Coronary artery (tissue), 2 donors: ENCODE results near the gene AP1G2.

Source experiments
- DNase-seq: peaks from one replicate; pipeline ENCODE4 v3.0.0-alpha.2; 2017; ENCODE audit warnings: low spot score
- H3K27ac ChIP-seq, 2 donors: fragments of 200-600 bp; sonication (generic); one replicate each; pipeline ENCODE4 v1.5.1; 2016 to 2019
- H3K4me3 ChIP-seq: fragments of 200-600 bp; sonication (generic); 2 replicates; pipeline ENCODE4 v1.5.1; 2016; ENCODE audit warnings: mild to moderate bottlenecking, moderate library complexity
- TF ChIP-seq, protein P1 (sequence below): fragments of 200-600 bp; sonication (generic); IDR thresholded peaks from one replicate; pipeline ENCODE4 v1.5.1; 2019; ENCODE audit warnings: antibody characterized with exemption

The AP1G2 gene

GRCh38 chr14:23546450-23547035 lies 21.0 kb downstream of the AP1G2 start:
- DNase-seq = no peak
- H3K27ac ChIP-seq = no peak overlapping the region
- no peak overlapping the region for H3K4me3 ChIP-seq
- TF ChIP-seq, protein P1, sequence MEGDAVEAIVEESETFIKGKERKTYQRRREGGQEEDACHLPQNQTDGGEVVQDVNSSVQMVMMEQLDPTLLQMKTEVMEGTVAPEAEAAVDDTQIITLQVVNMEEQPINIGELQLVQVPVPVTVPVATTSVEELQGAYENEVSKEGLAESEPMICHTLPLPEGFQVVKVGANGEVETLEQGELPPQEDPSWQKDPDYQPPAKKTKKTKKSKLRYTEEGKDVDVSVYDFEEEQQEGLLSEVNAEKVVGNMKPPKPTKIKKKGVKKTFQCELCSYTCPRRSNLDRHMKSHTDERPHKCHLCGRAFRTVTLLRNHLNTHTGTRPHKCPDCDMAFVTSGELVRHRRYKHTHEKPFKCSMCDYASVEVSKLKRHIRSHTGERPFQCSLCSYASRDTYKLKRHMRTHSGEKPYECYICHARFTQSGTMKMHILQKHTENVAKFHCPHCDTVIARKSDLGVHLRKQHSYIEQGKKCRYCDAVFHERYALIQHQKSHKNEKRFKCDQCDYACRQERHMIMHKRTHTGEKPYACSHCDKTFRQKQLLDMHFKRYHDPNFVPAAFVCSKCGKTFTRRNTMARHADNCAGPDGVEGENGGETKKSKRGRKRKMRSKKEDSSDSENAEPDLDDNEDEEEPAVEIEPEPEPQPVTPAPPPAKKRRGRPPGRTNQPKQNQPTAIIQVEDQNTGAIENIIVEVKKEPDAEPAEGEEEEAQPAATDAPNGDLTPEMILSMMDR = no peak

DNA sequence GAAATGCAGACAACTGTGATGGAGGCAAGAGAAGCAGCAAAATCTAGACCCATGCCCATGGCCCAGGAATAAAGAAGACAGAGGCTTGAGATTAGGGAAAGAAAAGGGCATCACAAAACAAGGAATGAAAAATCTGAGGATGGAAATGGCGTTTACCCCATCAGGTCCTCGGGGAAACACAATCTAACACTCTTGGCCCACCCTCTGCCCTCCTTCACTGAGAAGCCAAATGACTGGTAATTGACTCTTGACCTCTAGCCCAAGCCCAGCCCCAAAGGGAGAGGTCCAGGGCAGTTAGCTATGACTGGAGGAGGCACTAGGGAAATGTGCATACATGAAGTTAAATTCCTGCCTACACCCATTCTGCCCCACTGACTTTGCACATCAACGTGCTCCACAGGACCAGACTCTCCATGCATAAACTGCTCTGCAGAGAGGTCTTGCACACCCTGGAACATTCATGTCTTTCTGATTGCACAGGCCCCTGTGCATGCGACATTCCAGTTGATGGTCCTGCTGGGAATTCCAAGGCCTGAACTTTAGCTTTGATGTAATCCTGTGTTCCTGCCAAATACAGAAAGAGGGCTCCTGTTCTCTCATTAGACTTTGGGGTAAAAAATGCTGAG lies 21.7 kb downstream of the AP1G2 start:
- DNase-seq = no peak
- TF ChIP-seq, protein P1 = no peak
- Histone ChIP-seq H3K4me3 (no peak overlapping the region), H3K27ac (peak overlapping the region in 1 of 2 donors; percentile 48)

DNA sequence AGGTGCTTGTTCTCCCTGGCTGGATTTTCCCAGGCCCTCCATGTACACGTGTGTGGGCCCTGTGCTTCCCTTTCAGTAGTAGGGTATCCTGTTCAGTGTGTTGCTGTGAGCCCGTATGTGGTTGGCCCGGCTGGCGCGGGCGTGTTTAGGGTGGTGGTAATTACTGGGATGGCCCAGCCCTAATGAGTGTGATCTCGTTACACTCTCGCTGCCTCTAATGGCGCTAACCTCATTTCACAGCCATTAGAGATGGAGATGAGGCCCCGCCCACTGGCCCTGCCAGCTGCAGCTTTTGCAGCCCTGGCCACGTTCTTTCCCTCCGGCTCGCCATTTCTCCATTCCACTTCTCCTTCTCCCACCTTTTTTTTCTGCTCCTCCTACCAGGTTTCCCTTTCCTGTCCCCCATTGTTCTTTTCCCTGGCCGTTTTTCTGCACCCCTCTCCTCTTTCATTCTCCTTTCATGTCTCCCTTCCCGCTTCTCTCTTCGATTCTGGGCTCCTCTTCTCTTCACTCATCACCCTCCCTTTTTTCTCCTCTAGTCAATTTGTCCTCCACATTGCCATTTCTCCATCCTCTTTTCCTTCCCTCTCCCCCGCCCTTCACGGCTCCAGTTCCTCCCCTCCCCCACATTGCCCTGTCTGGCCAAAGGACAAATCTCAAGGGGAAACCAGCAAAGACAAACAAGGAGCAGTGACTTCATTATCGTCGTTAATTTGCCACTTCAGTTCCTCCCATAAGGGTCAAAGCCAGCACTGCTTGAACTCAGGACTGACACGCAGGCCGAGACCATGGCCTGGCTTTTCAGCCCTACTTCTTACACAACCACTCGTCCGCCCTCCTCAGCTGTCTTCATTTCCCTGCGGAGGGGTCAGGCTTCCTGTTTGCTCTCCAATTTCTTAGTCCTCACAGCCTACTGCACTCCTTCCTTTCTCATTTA lies 22.8 kb downstream of the AP1G2 start:
- peak overlapping the region in 1 of 2 donors; percentile 5 for H3K27ac ChIP-seq
- no peak overlapping the region for H3K4me3 ChIP-seq
- DNase-seq = no peak
- TF ChIP-seq, protein P1 = no peak

GRCh38 chr14:23543403-23543802 lies 24.2 kb downstream of the AP1G2 start:
- H3K4me3 ChIP-seq = no peak overlapping the region
- no peak for DNase-seq
- H3K27ac ChIP-seq = no peak overlapping the region
- TF ChIP-seq, protein P1 = no peak

DNA sequence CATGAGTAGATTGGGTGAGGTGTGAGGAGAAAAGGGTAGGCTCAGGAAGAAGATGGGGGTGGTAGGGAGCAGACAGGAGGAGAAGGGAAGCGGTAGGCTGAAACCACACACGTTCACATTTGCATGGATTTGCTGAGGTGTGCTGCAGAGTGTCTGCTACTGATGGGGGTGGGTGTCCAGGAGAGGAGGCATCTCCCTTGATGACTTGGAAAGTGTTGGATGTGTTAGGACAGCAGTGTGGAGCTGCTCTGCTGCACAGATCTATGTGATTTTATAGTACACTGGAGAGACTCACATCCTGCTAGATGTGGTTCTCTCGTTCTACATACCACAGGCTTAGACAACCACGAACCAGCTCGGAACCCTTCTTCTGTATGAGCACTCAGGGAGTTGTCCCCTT lies 25.3 kb downstream of the AP1G2 start:
- no peak overlapping the region for H3K4me3 ChIP-seq
- no peak for DNase-seq
- H3K27ac ChIP-seq = no peak overlapping the region
- TF ChIP-seq, protein P1 = no peak

- Histone ChIP-seq H3K4me3 (no peak overlapping the region), H3K27ac (no peak overlapping the region)
- TF ChIP-seq, protein P1 = no peak
- DNase-seq = no peak
Observed at GRCh38 chr14:23540141-23540469, 27.5 kb downstream of the AP1G2 start.
